ENCODE data around the gene EID1.
A peak's percentile ranks its signal among the peaks of the same experiment; 100 is the strongest.

Gene EID1

DNA sequence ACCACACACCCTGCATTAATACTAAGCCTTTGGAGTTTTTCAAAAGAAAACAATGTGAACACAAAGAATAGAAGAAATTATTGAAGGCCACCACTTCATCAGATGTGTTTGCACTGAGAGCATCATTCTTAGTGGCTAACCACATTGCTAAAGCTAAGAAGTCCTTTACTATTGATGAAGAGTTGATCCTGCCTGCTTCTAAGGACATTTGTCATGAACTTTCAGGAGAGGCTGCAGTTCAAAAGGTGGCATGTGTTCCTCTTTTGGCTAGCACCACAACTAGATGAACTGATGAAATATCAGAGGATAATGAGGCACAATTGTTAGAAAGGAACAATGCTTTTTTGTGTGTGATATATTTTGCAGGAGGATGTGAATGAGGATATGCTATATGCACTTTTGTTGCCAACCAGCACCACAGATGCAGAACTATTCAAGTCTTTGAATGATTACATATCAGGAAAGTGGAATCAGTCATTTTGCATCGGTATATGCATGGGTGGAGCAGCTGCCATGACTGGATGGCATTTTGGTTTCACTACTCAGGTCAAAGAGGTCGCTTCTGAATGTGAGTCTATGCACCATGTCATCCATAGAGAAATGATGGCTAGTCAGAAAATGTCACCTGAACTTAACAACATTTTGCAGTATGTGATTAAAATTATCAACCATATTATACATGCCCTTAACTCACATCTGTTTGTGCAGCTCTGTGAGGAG, 2.5 kb upstream of the EID1 start:
- H3K36me3 ChIP-seq (ENCODE audit: low read length): no peaks in the 10 kb centered on the region; the same call in 1 of the 2 replicates
- H3F3A ChIP-seq (ENCODE audit: insufficient read depth): no peaks in the 10 kb centered on the region
- H3K9me3 ChIP-seq (ENCODE audit: insufficient read depth, low read length): no peaks in the 10 kb centered on the region
- peaks cover 17% of the 10 kb centered on the region for H4K20me1 ChIP-seq (ENCODE audit: low read depth, low read length)
- no peak overlapping the region for H3K9ac ChIP-seq (ENCODE audit: low read length)
- H3K4me2 ChIP-seq (ENCODE audit: low read depth, low read length, poor library complexity, severe bottlenecking): no peak overlapping the region
- H3K4me3 ChIP-seq (ENCODE audit: insufficient read depth, low read length, poor library complexity, severe bottlenecking): no peak overlapping the region
- H3K27ac ChIP-seq (ENCODE audit: low read depth, low read length): no peak overlapping the region
- no peaks in the 10 kb centered on the region for H3K27me3 ChIP-seq (ENCODE audit: low read length)
- H2AFZ ChIP-seq (ENCODE audit: low read depth, low read length, severe bottlenecking): no peak overlapping the region
- no peaks in the 10 kb centered on the region for H3K9me2 ChIP-seq (replicated peaks; ENCODE audit: insufficient read depth, low read length)
- TF ChIP-seq, protein P1, sequence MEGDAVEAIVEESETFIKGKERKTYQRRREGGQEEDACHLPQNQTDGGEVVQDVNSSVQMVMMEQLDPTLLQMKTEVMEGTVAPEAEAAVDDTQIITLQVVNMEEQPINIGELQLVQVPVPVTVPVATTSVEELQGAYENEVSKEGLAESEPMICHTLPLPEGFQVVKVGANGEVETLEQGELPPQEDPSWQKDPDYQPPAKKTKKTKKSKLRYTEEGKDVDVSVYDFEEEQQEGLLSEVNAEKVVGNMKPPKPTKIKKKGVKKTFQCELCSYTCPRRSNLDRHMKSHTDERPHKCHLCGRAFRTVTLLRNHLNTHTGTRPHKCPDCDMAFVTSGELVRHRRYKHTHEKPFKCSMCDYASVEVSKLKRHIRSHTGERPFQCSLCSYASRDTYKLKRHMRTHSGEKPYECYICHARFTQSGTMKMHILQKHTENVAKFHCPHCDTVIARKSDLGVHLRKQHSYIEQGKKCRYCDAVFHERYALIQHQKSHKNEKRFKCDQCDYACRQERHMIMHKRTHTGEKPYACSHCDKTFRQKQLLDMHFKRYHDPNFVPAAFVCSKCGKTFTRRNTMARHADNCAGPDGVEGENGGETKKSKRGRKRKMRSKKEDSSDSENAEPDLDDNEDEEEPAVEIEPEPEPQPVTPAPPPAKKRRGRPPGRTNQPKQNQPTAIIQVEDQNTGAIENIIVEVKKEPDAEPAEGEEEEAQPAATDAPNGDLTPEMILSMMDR (IDR thresholded peaks at IDR 0.05; ENCODE audit: insufficient read depth, low read length, poor library complexity, severe bottlenecking): no peak
- TF ChIP-seq EZH2phosphoT487 (conservative IDR thresholded peaks at IDR 0.05; ENCODE audit: low read length): no peak
- H3K79me2 ChIP-seq (ENCODE audit: insufficient read depth, low read length): peaks cover 13% of the 10 kb centered on the region

DNA sequence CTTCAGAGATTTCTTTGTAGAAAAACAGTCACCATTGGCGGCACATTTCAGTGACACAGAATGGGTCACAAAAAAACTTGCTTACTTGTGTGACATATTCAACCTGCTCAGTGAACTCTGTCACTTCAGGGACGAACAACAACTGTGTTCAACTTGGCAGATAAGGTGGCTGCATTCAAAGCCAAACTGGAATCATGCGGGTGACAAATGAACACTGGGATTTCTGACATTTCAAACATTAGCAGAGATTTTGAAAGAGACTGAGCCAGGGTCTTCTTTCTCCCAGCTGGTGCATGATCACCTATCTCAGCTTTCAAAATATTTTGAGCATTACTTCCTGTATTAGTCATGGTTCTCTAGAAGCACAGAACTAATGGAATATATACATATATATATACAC, 1.9 kb upstream of the EID1 start:
- no peaks in the 10 kb centered on the region; the same call in 1 of the 2 replicates for H3K36me3 ChIP-seq (ENCODE audit: low read length)
- TF ChIP-seq, protein P1 (IDR thresholded peaks at IDR 0.05; ENCODE audit: insufficient read depth, low read length, poor library complexity, severe bottlenecking): no peak
- TF ChIP-seq EZH2phosphoT487 (conservative IDR thresholded peaks at IDR 0.05; ENCODE audit: low read length): no peak
- peak overlapping the region; percentile 21 for H2AFZ ChIP-seq (ENCODE audit: low read depth, low read length, severe bottlenecking)

DNA sequence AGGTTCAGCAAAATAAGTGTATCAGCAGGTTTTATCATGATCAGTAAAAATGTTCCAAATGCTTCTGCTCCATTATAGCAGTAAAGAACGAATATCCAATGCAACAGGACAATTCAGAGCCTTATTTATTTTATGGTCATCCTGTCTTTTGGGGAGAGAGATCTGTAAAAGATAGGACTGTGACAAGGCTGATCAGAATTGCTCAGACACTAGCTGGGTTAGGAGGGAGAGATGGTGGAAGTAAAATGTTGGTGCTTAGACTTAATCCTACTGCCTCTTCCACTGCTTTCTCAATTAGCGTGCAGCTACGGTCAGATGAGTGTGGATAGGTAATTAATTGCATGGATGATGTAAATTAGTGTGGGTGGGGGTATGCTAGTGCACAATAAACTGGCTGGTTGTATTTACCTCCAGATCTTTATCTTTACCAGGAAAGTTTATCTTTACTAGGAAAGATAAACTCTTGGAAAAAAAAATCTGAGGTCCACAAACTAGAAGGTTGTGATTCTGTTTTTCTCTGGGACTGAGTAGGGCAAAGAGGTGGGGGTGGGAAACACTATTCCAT, 2.2 kb downstream of the EID1 start:
- Histone ChIP-seq H3K79me2 (ENCODE audit: insufficient read depth, low read length) (peaks cover 13% of the 10 kb centered on the region), H3K9me2 (replicated peaks; ENCODE audit: insufficient read depth, low read length) (no peaks in the 10 kb centered on the region), H3K9ac (ENCODE audit: low read length) (0 out of 2 replicates have a peak overlapping the region, but pooled peaks have one; percentile 75), H3K27me3 (ENCODE audit: low read length) (no peaks in the 10 kb centered on the region), H3K4me2 (ENCODE audit: low read depth, low read length, poor library complexity, severe bottlenecking) (peak overlapping the region; percentile 92), H3F3A (ENCODE audit: insufficient read depth) (no peaks in the 10 kb centered on the region), H3K27ac (ENCODE audit: low read depth, low read length) (no peak overlapping the region), H3K9me3 (ENCODE audit: insufficient read depth, low read length) (no peaks in the 10 kb centered on the region), H4K20me1 (ENCODE audit: low read depth, low read length) (peaks cover 17% of the 10 kb centered on the region), H3K4me3 (ENCODE audit: insufficient read depth, low read length, poor library complexity, severe bottlenecking) (peak overlapping the region; percentile 62), H3K36me3 (ENCODE audit: low read length) (no peaks in the 10 kb centered on the region; the same call in 1 of the 2 replicates), H2AFZ (ENCODE audit: low read depth, low read length, severe bottlenecking) (no peak overlapping the region)
- TF ChIP-seq, protein P1 (IDR thresholded peaks at IDR 0.05; ENCODE audit: insufficient read depth, low read length, poor library complexity, severe bottlenecking): no peak
- TF ChIP-seq EZH2phosphoT487 (conservative IDR thresholded peaks at IDR 0.05; ENCODE audit: low read length): no peak

More for the DNA sequence above, 1.9 kb upstream of the EID1 start:
- Histone ChIP-seq H4K20me1 (ENCODE audit: low read depth, low read length) (peaks cover 17% of the 10 kb centered on the region), H3K9me3 (ENCODE audit: insufficient read depth, low read length) (no peaks in the 10 kb centered on the region), H3K4me3 (ENCODE audit: insufficient read depth, low read length, poor library complexity, severe bottlenecking) (no peak overlapping the region), H3K9me2 (replicated peaks; ENCODE audit: insufficient read depth, low read length) (no peaks in the 10 kb centered on the region), H3K79me2 (ENCODE audit: insufficient read depth, low read length) (peaks cover 13% of the 10 kb centered on the region), H3F3A (ENCODE audit: insufficient read depth) (no peaks in the 10 kb centered on the region), H3K4me2 (ENCODE audit: low read depth, low read length, poor library complexity, severe bottlenecking) (no peak overlapping the region), H3K27me3 (ENCODE audit: low read length) (no peaks in the 10 kb centered on the region), H3K9ac (ENCODE audit: low read length) (no peak overlapping the region), H3K27ac (ENCODE audit: low read depth, low read length) (no peak overlapping the region)

Data from SU-DHL-6 (cell line).